NAMALWA (cell line): ENCODE data around the gene HYOU1.
"Not testable (repeated sequence)": the region's sequence is repeated elsewhere in the genome, so short reads cannot be mapped to it uniquely, and the experiment has no call there.

Source experiments
- DNase-seq: peaks from one replicate; pipeline ENCODE4 v3.0.0-alpha.2; 2015; ENCODE audit warnings: low spot score

The HYOU1 gene

DNA sequence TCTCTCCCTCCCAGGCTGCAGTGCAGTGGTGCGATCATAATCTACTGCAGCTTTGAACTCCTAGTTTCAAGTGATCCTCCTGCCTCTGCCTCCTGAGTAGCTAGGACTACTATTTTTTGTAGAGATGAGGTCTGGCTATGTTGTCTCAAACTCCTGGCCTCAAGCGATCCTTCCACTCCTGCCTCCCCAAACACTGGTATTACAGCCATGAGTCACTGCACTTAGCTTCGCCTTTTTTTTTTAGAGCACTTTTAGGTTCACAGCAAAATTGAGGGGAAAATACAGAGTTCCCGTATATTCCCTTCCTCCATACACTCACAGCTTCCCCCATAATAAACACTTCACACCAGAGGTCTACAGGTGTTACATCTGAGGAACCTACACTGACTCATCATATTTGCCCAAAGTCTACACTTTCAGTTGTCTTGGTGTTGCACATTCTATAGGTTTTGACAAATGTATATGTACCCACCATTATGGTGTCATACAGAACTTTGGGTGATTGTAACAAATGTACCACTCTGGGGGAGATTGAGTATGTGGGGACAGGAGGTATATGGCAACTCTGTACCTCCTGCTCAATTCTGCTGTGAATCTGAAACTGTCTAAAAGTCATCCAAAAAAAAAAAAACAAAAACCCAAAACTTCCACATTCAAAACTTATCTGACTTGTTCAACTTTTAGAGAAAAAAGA is 15.0 kb downstream of the HYOU1 start:
- no peak for DNase-seq

DNA sequence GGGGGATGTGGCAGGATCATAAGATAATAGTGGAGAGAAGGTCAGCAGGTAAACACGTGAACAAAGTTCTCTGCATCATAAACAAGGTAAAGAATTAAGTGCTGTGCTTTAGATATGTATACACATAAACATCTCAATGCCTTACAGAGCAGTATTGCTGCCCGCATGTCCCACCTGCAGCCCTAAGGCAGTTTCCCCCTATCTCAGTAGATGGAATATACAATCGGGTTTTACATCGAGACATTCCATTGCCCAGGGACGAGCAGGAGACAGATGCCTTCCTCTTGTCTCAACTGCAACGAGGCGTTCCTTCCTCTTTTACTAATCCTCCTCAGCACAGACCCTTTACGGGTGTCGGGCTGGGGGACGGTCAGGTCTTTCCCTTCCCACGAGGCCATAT is 17.5 kb downstream of the HYOU1 start:
- DNase-seq: not testable (repeated sequence)

DNA sequence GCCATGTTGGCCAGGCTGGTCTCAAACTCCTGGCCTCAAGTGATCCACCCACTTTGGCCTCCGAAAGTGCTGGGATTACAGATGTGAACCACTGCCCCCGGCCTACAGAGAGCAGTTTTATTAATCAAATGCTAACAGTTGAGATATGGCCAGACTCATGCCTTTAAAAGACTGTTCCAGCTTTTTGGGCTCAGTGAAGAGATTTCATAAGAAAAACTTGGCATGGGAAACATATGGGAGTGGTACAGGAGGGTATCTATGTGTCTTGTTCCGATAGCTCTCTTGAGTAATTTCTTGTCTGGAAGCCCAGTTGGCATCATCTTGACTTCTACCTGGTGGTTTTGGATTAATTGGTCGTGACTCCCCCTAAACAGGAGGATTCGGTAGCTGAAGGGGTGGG is 18.1 kb downstream of the HYOU1 start:
- no peak for DNase-seq

DNA sequence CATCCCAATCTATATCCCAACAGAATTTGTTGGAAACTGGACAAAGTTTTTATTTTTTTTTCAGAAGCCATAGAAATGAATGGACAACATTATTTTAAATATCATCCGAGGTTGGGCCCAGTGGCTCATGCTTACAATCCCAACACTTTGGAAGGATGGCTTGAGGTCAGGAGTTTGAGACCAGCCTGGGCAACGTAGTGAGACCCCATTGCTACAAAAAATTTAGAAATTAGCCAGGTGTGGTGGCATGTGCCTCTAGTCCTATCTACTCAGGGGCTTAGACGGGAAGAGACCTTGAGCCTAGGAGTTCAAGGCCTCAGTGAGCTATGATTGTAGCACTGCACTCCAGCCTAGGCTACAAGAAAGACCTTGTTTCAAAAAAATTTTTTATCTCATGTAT is 22.2 kb downstream of the HYOU1 start:
- DNase-seq: no peak

DNA sequence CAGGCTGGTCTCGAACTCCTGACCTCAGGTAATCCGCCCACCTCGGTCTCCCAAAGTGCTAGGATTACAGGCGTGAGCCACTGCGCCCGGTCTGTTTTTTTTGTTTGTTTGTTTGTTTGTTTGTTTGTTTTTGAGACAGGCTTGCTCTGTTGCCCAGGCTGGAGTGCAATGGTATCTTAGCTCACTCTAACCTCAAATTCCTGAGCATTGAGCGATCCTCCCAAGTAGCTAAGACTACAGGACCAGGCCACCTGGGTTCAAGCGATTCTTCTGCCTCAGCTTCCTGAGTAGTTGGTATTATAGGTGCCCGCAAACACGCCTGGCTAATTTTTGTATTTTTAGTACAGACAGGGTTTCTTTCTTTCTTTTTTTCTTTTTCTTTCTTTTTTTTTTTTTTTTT is 23.6 kb downstream of the HYOU1 start:
- not testable (repeated sequence) for DNase-seq

DNA sequence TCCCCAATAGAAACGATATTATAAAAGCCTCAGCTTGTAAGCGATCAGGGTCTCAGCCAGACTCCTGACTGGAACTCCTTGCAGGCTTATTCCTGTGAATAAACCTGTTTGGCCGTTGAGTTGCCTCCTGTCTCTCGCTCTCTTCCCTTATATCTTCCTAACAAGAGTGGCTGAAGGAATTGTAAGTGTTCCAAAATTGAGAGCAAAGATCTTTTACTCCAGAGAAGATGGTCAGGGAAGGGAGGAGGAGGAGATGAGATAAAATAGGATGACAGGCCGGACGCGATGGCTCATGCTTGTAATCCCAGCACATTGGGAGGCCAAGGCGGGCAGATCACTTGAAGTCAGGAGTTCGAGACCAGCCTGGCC is 25.1 kb downstream of the HYOU1 start:
- DNase-seq: no peak

DNA sequence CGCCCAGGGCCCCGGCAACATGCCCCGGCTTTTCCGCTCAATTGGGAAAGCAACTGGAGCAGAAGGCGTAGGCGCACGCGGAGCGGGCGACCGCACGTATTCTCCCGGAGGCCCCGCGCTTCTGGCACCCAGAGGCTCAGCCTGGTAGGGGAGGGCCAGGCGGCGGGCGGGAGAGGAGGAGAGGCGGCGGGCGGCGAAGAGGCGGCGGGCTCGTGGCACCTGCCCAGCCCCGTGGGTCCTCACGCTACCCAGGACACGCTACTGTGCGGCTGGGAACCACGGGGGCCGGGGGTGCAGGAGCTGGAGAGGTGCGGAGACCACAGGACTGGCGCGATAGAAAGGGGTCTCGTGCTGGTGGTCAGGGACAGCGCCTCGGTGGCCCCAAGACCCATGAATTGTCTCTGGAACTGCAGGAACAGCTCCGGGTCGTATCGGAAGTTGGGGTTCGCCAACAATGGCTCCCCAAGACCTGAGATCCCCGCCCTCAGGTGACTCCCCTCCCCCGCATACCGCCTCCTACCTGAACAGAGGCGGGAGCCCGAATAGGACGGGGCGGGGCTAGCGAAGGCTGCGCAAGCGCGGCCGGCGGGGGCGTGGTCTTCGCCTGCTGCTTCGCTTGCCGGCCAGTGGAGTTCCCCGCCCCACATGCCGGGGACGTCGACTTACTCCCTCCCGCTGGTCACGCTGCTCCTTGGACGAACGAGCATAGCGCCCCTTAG is 26.5 kb downstream of the HYOU1 start, which contains the start of gene SLC37A4:
TSS of gene SLC37A4 (minus strand) at position 549 of the 719 bp plus-strand sequence.
- peak; percentile 99 for DNase-seq

DNA sequence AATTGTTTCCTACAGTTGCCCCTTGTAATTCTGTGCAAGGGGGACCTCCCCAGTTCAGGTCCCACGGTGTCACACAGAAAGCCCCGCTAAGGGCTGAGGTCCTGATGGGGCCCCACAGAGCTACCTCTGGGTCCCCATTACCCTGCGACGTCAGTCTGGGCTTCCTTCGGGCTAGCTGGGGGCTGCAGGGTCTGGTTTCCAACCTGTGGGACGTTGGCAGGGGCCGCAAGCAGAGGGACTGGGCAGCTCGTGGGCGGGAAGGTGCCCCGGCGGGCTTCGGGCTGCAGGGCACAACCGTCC is 27.0 kb downstream of the HYOU1 start:
- DNase-seq: no peak

DNA sequence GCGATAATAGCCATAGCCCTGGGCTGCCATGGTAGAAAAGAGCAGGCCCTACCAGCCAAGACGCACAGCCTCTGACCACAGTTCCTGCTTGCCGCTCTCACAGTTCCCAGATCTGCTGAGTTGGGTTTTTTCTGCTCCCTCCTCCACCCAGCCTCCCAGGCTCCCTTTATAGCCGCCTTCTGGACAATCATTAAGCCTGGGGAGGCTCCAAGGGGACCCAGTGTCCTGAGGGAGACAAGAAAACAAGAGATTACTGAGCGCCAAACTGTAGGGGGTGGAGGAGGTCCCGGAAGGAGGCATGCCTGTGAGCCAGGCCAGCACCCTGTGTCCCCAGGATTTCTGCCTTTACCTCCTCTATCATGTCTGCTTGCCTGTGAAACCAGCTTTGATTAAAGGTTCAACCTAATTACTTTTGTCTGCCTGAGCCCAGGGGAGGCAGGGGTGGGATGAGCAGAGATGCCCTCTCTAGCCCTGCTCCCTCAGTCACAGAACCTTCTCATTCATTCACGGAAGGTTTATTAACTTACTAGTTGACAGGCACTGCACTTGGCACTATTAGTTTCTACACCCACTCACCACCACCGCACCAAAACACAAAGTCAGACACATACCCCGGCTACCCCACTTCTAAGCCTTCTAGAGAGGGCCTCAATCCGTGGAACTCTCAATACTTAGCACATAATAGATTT is 27.5 kb downstream of the HYOU1 start:
- no peak for DNase-seq

DNA sequence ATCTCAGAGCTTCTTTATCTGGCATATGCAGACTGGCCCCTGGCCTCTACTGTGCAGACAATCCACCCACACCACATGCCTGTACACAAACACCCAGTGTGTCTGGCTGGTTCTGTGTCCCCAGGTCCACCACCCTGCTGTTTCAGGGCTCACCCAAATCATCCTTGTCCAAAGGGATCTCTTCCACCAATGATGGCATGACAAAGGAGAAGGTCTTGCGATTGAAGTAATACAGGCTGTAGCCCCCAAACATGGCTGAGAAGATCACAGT is 28.0 kb downstream of the HYOU1 start:
- DNase-seq: no peak

DNA sequence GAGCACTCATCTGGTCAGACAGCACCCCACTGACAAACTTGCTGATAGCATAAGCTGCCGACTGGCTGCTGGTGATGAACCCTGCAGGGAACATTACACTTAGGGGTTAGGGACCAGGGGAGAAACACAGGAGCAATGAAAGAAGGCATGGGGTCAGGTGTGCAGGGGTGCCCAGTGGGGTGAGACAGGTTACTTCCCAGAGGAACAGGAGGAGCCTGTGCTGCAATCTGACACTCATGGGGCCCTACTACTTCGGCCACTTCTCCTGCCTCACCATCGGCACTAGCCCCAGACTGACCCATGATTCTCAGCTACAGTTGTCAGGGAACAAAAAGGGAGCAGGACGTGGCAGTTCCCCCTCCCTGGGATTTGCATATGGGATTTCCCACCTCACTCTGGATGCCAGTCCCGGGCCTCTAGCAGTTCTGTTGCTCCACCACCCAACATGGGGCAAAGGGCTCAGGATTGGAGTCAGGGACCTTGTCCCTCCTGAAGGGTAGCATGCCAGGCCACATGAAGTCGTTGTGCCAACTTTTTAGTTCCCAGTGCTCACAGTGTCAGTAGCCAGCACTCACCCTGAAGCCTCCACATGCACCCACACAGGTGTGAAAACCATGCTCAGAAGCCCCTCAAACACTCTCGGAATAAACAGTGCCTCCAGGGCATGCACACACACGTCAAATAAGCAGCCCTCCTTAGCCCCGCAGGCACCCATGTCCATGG is 28.5 kb downstream of the HYOU1 start:
- DNase-seq: no peak

DNA sequence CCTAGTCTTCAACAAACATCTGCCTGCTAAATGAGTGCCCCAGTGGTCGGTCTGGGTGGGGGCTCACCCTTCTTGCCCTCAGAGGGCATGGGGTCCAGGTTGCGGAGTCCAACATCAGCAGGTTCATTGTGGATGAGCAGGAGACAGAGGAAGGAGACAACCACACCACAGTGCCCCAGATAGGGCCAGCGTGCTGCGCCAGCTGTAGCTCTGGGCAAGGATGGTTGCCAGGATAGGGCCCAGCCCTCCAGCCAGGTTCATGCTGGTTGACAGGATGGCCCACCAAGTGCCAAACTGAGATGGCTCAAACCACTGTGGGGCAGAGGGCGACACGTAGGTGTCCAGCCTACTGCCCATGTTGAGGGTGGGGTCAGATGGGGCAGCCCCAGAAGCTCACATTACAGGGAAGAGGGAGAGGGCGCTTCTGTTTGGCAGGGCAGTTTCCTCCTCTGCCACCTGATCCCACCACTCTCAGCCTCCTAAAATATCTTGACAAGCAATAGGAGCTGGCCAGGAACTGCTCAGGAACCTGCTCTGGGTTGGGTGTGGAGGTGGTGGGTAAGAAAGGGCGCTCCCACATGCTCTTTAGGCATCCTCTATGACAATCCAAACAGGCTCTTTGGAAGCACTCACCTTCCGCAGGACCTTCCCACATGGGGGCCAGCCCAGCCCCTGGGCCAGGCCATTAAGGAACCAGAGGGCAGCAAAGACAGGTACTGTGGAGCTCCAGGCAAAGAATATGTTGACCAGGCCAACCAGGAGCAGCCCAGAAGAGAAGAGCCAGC is 29.3 kb downstream of the HYOU1 start:
- DNase-seq: no peak

DNA sequence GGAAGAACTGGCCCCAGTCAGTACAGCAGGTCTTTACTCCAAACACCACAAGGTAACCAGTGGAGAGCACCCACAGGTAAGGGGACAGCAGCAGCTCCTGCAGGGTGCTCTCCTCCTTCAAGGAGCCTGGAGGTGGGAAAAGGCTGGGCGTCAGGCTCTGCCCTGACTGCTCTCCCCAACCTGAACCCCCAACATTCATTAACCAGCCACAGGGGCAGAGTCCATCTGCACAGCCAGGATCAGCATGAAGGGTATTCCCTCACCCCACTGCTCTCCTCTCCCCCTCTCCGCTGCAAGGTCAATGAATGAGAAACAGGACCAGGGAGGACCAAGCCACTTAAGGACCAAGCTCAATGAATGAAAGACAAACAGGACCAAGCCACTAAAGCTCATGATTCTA is 30.0 kb downstream of the HYOU1 start:
- DNase-seq: no peak

DNA sequence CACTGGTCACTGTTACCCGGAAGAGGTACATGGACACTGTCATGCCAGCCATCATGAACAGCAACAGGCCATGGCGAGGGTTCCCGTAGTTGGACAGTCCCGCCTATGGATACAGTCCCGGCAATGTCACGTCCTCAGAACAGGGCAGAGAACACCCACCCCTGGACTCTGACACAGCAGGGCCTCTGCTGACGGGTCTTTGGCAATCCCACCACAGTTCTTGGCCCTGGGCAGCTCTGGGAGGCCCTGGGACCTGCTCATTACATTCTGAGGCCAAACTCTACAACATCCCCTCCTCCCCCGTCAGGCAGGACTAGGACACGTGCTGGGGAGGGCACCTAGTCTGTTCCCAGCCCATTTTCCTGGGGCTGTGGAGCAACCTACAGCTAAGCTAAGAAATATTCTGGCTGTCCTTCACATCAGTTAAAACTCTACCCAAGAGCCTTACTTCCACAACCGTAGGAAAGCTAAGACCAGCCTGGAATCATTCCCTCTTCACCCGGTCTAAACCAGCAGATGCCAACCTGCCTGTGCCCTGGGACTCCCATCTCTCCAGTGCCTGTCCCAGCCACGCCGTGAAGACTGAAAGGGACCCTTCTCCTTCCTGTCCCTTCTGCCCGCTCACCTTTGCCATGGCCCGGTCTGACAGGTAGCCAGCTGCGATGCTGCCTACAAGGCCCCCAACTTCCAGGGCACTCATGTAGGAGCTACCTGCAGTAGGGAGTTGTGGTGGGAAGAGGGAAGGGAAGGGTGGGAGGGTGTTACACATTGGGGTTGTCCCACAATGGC is 30.8 kb downstream of the HYOU1 start:
- no peak for DNase-seq

DNA sequence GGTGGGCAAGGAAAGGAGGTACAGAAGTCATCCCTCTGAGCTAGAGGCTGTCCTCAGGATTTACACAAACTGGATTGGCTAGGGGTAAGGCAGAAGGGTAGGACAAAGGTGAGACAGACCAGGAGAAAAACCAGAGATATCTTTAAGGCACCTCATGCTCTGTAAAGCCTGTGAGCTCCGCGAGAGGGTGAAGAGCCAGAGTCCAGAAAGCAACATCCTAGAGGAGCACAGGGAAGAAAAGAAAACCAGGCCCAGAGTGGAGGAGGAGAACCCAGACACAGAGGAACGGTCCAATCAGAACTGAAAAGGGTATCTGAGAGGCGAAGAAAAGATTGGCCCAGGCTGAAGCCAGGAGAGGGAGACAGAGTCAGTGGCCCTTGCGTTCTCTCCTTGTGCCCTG is 31.5 kb downstream of the HYOU1 start:
- DNase-seq: no peak

DNA sequence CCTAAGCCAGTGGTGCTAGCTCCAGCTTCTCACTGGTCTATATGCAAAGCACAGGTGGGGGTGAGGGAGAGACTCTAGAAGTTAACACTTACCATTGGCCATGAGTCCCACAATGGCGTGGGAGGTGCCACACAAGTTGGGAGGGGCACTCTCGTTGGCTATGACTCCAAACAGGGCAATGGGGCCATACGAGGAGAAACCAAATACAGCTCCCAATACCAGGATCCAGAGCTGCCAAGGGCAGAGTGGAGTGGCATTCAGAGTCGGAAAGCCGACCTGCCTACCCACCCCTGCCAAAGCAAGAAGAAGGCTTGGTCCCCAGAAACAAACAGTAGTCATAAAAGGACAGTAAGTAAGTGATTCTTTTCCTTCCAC is 31.9 kb downstream of the HYOU1 start:
- no peak for DNase-seq

DNA sequence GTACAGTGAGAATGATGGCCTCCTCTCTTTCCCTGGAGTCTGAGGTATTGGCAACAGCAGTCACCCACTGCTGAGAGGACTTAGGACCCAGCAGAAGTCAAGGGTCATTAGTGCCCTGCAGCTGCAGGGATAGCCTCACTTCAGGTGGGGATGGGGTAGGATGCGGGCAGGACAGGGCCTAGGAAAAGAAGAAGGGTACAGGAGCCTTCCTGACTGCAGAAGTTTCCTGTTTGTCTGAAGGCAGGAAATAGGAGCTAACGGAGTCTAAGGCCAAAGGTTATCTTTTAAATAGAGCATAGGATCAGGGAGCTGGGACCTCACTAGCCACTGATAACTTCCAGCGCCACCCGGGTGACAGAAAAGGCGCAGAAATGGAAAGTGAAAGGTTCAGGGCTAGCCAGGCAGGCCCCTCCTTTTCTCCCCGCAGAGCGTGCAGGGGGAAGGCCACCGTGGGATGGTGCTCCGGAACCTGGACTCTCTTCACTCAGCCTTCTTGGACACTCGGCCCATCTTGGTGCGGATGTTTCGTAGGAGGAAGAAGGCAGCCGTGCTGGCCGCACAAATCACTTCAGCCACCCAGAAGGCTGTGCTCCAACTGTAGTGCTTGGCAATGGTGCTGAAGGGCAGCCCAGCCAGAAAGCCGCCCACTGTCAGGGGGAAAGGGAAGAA is 32.4 kb downstream of the HYOU1 start:
- DNase-seq: no peak

DNA sequence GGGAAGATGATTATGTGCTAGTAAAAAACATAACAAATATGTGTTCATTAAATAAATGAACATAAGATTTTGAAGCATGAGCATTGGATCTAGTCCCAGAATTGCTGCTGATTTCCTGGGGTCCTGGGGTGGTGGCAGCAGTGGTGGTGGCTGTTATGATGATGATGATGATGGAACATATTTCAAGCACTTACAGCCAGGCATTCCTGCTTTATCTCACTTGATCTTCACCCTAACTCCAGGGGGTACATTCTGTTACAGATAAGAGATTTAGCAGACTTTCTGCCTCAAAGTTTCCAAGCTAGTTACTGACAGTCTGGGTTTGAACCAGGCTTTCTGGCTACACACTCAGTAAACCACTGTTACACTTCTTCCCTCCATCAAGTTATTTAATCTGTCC is 33.3 kb downstream of the HYOU1 start:
- DNase-seq: no peak

DNA sequence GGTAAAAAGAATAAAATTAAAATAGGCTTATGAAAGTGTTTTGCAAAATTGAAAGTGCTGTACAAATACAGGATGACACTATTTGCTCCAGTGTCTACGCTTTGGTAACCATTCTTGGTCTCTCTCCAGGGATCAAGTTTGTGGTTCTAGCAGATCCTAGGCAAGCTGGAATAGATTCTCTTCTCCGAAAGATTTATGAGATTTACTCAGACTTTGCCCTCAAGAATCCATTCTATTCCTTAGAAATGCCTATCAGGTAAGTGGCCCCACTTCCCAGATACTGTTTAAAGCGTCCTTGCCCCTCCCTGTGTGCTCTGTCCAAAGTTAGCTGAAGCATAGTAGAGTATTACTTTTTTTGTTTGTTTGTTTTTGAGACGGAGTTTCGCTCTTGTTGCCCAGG is 35.4 kb downstream of the HYOU1 start:
- DNase-seq: no peak

DNA sequence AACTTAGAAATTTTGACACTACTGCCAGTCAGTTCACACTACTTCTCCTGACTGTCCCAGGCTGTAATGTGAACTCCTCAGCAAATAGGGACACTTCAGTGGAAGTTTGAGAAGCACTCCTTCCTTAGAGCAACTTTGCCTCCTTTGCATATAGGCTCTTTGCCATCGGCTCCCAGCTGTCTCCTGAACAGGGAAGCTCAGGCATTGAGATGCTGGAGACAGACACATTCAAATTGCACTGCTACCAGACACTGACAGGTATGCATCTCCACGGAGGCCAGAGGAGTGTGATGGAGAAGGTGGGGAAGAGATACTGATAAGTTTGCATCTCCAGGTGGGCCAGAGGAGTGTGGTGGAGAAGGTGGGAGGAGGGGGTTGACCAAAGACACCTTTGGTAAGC is 37.0 kb downstream of the HYOU1 start:
- DNase-seq: no peak
